ENCODE results near the gene LILRA6. TPM values are rescaled to one million over a fixed set of nuclear protein-coding genes. Genes with fewer than 3 reads are reported as not detected.
"Not testable (repeated sequence)": the region's sequence is repeated elsewhere in the genome, so short reads cannot be mapped to it uniquely, and the experiment has no call there.

LILRA6 gene
- polyA plus RNA-seq, 1 donor from 2014 or later, result not detected

GRCh38 chr19:54245936-54246335 lies 3.3 kb upstream of the LILRA6 start:
- no peaks in the 10 kb centered on the region for H4K20me1 ChIP-seq (ENCODE audit: insufficient read depth)
- H3K27me3 ChIP-seq (ENCODE audit: insufficient read depth, low read depth, low read length), result no peaks in the 10 kb centered on the region
- TF ChIP-seq TAF1 (IDR thresholded peaks at IDR 0.05; ENCODE audit: low read depth), result no peak
- no peak for TF ChIP-seq POLR2AphosphoS5 (IDR thresholded peaks at IDR 0.05)
- no peak for TF ChIP-seq SMC3 (conservative IDR thresholded peaks at IDR 0.05; ENCODE audit: poor library complexity)
- no peak for TF ChIP-seq REST (IDR thresholded peaks at IDR 0.05; ENCODE audit: borderline replicate concordance)
- no peak for TF ChIP-seq EZH2 (IDR thresholded peaks at IDR 0.05; ENCODE audit: borderline replicate concordance, insufficient read depth, low read length, poor library complexity, severe bottlenecking)
- TF ChIP-seq MXI1 (conservative IDR thresholded peaks at IDR 0.05; ENCODE audit: poor library complexity, severe bottlenecking), result no peak
- no peak for TF ChIP-seq CTCF (IDR thresholded peaks at IDR 0.05; ENCODE audit: poor library complexity, severe bottlenecking)
- no peak for TF ChIP-seq RAD21 (conservative IDR thresholded peaks at IDR 0.05)
- no peak for TF ChIP-seq EP300 (conservative IDR thresholded peaks at IDR 0.05; ENCODE audit: poor library complexity, severe bottlenecking)
- no peaks in the 10 kb centered on the region for H3K79me2 ChIP-seq (replicated peaks; ENCODE audit: insufficient read depth, low read length)
- H3K27ac ChIP-seq (ENCODE audit: low read length), result no peak overlapping the region
- H3K9me2 ChIP-seq (ENCODE audit: insufficient read depth, low read length), result no peaks in the 10 kb centered on the region
- no peak overlapping the region for H2AFZ ChIP-seq (ENCODE audit: low read depth, low read length)
- no peaks in the 10 kb centered on the region for H3K9me3 ChIP-seq (ENCODE audit: low read length)
- H3F3A ChIP-seq (ENCODE audit: insufficient read depth, low read length, poor library complexity, severe bottlenecking), result no peaks in the 10 kb centered on the region
- H3K9ac ChIP-seq (ENCODE audit: low read length), result no peak overlapping the region
- H3K4me3 ChIP-seq (ENCODE audit: low read length), result no peak overlapping the region
- no peaks in the 10 kb centered on the region for H3K36me3 ChIP-seq (ENCODE audit: insufficient read depth, low read length)
- no peak overlapping the region for H3K4me2 ChIP-seq (ENCODE audit: low read length)

GRCh38 chr19:54243809-54244208 lies 1.2 kb upstream of the LILRA6 start:
- not testable (repeated sequence) for H4K20me1 ChIP-seq (ENCODE audit: insufficient read depth); H3K4me2 ChIP-seq (ENCODE audit: low read length); H3K9ac ChIP-seq (ENCODE audit: low read length); H3K27ac ChIP-seq (ENCODE audit: low read length); H2AFZ ChIP-seq (ENCODE audit: low read depth, low read length); H3F3A ChIP-seq (ENCODE audit: insufficient read depth, low read length, poor library complexity, severe bottlenecking); H3K79me2 ChIP-seq (replicated peaks; ENCODE audit: insufficient read depth, low read length); H3K9me2 ChIP-seq (ENCODE audit: insufficient read depth, low read length); H3K27me3 ChIP-seq (ENCODE audit: insufficient read depth, low read depth, low read length); H3K36me3 ChIP-seq (ENCODE audit: insufficient read depth, low read length); H3K9me3 ChIP-seq (ENCODE audit: low read length); H3K4me3 ChIP-seq (ENCODE audit: low read length)

- not testable (repeated sequence) for H3K9ac ChIP-seq (ENCODE audit: low read length); H3K4me3 ChIP-seq (ENCODE audit: low read length); H3K9me3 ChIP-seq (ENCODE audit: low read length); H3K27me3 ChIP-seq (ENCODE audit: insufficient read depth, low read depth, low read length); H3K27ac ChIP-seq (ENCODE audit: low read length); H3K4me2 ChIP-seq (ENCODE audit: low read length); H2AFZ ChIP-seq (ENCODE audit: low read depth, low read length); H4K20me1 ChIP-seq (ENCODE audit: insufficient read depth); H3K79me2 ChIP-seq (replicated peaks; ENCODE audit: insufficient read depth, low read length); H3K36me3 ChIP-seq (ENCODE audit: insufficient read depth, low read length); H3K9me2 ChIP-seq (ENCODE audit: insufficient read depth, low read length); H3F3A ChIP-seq (ENCODE audit: insufficient read depth, low read length, poor library complexity, severe bottlenecking)
Measured at GRCh38 chr19:54242234-54242633, 356 bp downstream of the LILRA6 start.

- H3K9ac ChIP-seq (ENCODE audit: low read length); H3K36me3 ChIP-seq (ENCODE audit: insufficient read depth, low read length); H4K20me1 ChIP-seq (ENCODE audit: insufficient read depth); H2AFZ ChIP-seq (ENCODE audit: low read depth, low read length); H3K4me2 ChIP-seq (ENCODE audit: low read length); H3K4me3 ChIP-seq (ENCODE audit: low read length); H3F3A ChIP-seq (ENCODE audit: insufficient read depth, low read length, poor library complexity, severe bottlenecking); H3K27ac ChIP-seq (ENCODE audit: low read length); H3K9me2 ChIP-seq (ENCODE audit: insufficient read depth, low read length); H3K9me3 ChIP-seq (ENCODE audit: low read length); H3K79me2 ChIP-seq (replicated peaks; ENCODE audit: insufficient read depth, low read length); H3K27me3 ChIP-seq (ENCODE audit: insufficient read depth, low read depth, low read length): not testable (repeated sequence)
Measured at GRCh38 chr19:54240372-54241336, 1.9 kb downstream of the LILRA6 start.
